LNCaP clone FGC (cell line): ENCODE data around the gene ATXN10.

Experiments used
- DNase-seq: peaks from one replicate; pipeline ENCODE4 v3.0.0-alpha.2; 2011; ENCODE audit warnings: low read depth
- H3K4me3 ChIP-seq: 2 replicates; pipeline ENCODE4 v1.5.1; 2011; ENCODE audit warnings: mild to moderate bottlenecking, low read depth, low read length, control low read depth
- CTCF ChIP-seq: IDR thresholded peaks from 2 replicates; pipeline ENCODE4 v1.5.1; 2012; ENCODE audit warnings: mild to moderate bottlenecking; ENCODE audit not compliant: control insufficient read depth, insufficient read depth; ENCODE audit errors: extremely low read depth

The ATXN10 gene

GRCh38 chr22:45781459-45781858 lies 109.8 kb downstream of the ATXN10 start:
- no peak for DNase-seq
- H3K4me3 ChIP-seq, result no peak overlapping the region
- no peak for TF ChIP-seq CTCF

DNA sequence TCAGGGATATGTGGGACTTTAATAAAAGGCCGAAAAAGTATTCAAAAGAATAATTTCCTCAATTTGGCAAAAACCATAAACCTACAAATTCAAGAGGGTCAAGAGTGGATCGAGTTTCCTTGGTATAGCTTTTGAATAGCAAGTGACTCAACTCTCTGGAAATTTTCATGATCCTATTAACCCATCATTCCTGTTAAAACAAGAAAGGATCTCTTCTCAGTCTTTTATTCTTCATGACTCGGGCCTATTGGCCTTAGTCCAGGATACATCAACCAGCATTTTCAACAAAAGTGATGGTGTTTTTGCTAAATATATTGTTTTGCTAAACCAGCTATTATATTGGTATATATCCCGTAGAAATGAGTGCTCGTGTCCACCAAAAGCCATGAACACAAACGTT lies 110.3 kb downstream of the ATXN10 start:
- no peak for DNase-seq
- no peak for TF ChIP-seq CTCF
- no peak overlapping the region for H3K4me3 ChIP-seq

GRCh38 chr22:45783021-45783420 lies 111.4 kb downstream of the ATXN10 start:
- no peak for TF ChIP-seq CTCF
- H3K4me3 ChIP-seq, result no peak overlapping the region
- no peak for DNase-seq

- no peak overlapping the region for H3K4me3 ChIP-seq
- no peak for TF ChIP-seq CTCF
Measured at GRCh38 chr22:45783690-45784089, 112.1 kb downstream of the ATXN10 start.

DNA sequence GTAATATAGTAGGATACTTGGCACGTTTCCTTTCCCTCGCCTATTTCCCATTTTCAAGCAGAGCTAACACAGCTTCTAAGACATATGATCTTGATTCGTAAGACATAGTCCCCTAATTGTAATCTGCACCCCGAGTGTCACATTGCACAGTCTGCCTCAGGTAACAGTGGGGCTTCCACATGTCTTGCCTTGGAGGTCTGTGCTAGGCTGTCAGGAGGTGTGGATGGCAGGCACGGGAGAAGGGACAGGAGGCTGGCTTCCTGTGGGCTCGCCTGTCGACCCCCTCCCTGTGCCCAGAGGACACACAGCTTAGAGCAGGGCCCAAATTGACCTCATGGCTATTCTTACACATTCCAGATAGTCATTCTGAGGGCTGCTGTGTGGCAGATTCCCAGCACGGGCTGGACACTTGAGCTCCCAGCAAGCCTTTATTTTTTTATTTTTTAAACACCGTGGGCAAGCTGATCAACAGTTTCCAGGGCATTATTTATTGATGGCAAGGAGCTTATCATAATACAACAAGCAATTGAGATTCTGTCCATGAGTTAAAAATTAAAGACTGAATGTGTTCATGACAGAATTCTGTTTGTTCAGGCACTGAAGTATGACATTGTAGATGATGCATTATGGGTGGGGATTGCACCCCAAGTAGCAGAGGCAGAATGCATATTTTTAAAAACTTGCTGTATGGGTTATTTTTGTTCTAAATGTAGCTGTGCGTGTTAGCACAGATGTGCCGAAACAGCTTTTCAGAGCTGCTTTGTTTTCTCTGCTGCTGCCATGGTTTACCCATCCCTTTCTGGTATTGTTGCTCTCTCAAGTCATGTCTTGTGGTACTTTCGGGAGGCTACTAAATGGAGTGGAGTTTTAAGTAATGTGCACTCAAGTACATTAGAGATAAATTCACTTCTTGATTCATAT lies 113.0 kb downstream of the ATXN10 start:
- no peak overlapping the region for H3K4me3 ChIP-seq
- no peak for DNase-seq
- TF ChIP-seq CTCF, result no peak

More at GRCh38 chr22:45783690-45784089, 112.1 kb downstream of the ATXN10 start:
- DNase-seq, result no peak

DNA sequence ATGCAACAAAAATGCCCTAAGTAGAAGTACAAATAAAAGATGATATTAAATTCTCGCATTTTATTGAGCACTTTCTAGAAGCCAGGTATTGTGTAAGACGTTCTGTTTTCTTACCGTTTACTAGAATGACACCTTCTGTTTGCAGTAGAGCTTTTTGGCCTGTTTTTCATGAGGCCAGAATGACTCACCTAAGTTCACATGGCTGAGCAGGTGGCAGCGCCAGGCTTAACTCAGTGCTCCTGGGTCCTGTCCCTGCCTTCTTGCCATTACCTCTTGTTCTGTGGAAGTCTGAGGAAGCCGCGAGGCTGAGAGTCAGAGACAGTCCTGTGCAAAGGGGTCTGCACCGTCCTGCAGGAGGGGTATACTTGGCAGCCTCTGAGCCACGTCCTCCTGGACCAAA lies 113.8 kb downstream of the ATXN10 start:
- H3K4me3 ChIP-seq, result no peak overlapping the region
- DNase-seq, result peak; percentile 87
- TF ChIP-seq CTCF, result no peak
